Gastroesophageal sphincter (tissue), 3 donors: ENCODE results near the gene CHKB.

Experiments
- EP300 ChIP-seq: sonication (generic); formaldehyde crosslinking; IDR thresholded peaks from one replicate; pipeline ENCODE4 v1.6.1; 2017; ENCODE audit warnings: antibody characterized with exemption, mild to moderate bottlenecking
- POLR2A ChIP-seq, 2 donors: fragments of 450-650 bp; IDR thresholded peaks; one replicate each; pipeline ENCODE4 v1.6.1; 2017; ENCODE audit warnings: antibody characterized with exemption in 2 of 2, mild to moderate bottlenecking in 2 of 2, moderate library complexity in 1 of 2
- POLR2AphosphoS5 ChIP-seq: sonication (generic); formaldehyde crosslinking; IDR thresholded peaks from one replicate; pipeline ENCODE4 v1.6.1; 2017; ENCODE audit warnings: antibody characterized with exemption
- TF ChIP-seq, protein P1 (sequence below), 4 experiments: fragments of 200-600 bp in 2 of 4; fragments of 450-650 bp in 2 of 4; sonication (generic) in 1 of 4; IDR thresholded peaks; one replicate each; pipeline ENCODE4 v1.5.1; 2017 to 2019; ENCODE audit warnings: antibody characterized with exemption in 4 of 4, mild to moderate bottlenecking in 2 of 4, moderate library complexity in 2 of 4

DNA sequence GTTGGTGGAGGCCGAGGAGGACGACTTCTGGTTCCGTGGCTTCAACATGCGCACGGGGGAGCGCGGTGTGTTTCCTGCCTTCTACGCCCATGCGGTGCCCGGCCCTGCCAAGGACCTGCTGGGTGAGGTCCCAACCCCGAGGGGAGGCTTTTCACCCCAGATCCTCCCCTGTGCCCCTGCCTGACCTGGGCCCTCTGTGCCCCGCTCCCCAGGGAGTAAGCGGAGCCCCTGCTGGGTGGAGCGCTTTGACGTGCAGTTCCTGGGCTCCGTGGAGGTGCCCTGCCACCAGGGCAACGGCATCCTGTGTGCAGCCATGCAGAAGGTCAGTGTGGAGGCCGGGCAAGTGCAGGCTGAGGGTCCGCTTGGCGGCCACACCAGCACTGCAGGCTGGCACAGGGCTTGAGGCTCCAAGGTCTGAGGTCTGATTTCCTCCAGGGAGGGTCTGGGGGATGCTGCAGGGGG, 23.0 kb upstream of the CHKB start:
- no peak for TF ChIP-seq POLR2A (IDR thresholded peaks at IDR 0.05)
- no peak for TF ChIP-seq EP300
- TF ChIP-seq, protein P1, sequence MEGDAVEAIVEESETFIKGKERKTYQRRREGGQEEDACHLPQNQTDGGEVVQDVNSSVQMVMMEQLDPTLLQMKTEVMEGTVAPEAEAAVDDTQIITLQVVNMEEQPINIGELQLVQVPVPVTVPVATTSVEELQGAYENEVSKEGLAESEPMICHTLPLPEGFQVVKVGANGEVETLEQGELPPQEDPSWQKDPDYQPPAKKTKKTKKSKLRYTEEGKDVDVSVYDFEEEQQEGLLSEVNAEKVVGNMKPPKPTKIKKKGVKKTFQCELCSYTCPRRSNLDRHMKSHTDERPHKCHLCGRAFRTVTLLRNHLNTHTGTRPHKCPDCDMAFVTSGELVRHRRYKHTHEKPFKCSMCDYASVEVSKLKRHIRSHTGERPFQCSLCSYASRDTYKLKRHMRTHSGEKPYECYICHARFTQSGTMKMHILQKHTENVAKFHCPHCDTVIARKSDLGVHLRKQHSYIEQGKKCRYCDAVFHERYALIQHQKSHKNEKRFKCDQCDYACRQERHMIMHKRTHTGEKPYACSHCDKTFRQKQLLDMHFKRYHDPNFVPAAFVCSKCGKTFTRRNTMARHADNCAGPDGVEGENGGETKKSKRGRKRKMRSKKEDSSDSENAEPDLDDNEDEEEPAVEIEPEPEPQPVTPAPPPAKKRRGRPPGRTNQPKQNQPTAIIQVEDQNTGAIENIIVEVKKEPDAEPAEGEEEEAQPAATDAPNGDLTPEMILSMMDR (IDR thresholded peaks at IDR 0.05), result no peak
- TF ChIP-seq POLR2AphosphoS5, result no peak
